Epithelial cell of proximal tubule (primary cell): ENCODE results near the gene FHIT. TPM values are rescaled to one million over a fixed set of nuclear protein-coding genes. Genes with fewer than 3 reads are reported as not detected.

Experiments
- DNase-seq: peaks from one replicate; pipeline ENCODE4 v3.0.0-alpha.2; 2011; ENCODE audit warnings: low read depth
- H3K4me3 ChIP-seq: 2 replicates; pipeline ENCODE4 v1.5.1; 2011; ENCODE audit warnings: low read depth, mild to moderate bottlenecking, low read length
- CTCF ChIP-seq: conservative IDR thresholded peaks from 2 replicates; pipeline ENCODE4 v1.5.1; 2012; ENCODE audit warnings: low read depth, mild to moderate bottlenecking, low read length
- total RNA-seq: library from RNA; depleted of rRNA; stranded (reverse); fragments of >200 nt; gene quantifications from 2 replicates; pipeline ENCODE4 v1.2.3, GENCODE V29; 2015

FHIT gene
- total RNA-seq, 1 donor from 2014 or later = 3.7 TPM

GRCh38 chr3:60746695-60747416, 504.4 kb downstream of the FHIT start:
- DNase-seq = no peak
- H3K4me3 ChIP-seq = no peak overlapping the region
- TF ChIP-seq CTCF = no peak

- no peak for DNase-seq
- no peak overlapping the region for H3K4me3 ChIP-seq
- TF ChIP-seq CTCF = no peak
These were observed 505.1 kb downstream of the FHIT start for GRCh38 chr3:60746043-60746638.

GRCh38 chr3:60743631-60744164, 507.6 kb downstream of the FHIT start:
- DNase-seq = no peak
- no peak overlapping the region for H3K4me3 ChIP-seq
- peak; percentile 39 for TF ChIP-seq CTCF

- no peak overlapping the region for H3K4me3 ChIP-seq
- no peak for DNase-seq
- TF ChIP-seq CTCF = peak; percentile 30
These were observed 508.6 kb downstream of the FHIT start for GRCh38 chr3:60742606-60743145.

GRCh38 chr3:60737633-60738399, 513.4 kb downstream of the FHIT start:
- no peak for DNase-seq
- no peak for TF ChIP-seq CTCF
- H3K4me3 ChIP-seq = no peak overlapping the region

GRCh38 chr3:60730371-60730770, 520.9 kb downstream of the FHIT start:
- H3K4me3 ChIP-seq = no peak overlapping the region
- TF ChIP-seq CTCF = no peak
- no peak for DNase-seq
